Kidney epithelial cell (primary cell): ENCODE measurements around the gene VCL. TPM values are rescaled to one million over a fixed set of nuclear protein-coding genes. Genes with fewer than 3 reads are reported as not detected.
"Not testable (repeated sequence)": the region's sequence is repeated elsewhere in the genome, so short reads cannot be mapped to it uniquely, and the experiment has no call there.

Experiments
- DNase-seq: peaks from one replicate; pipeline ENCODE4 v3.0.0-alpha.2; 2010; ENCODE audit warnings: low read depth
- H3K27me3 ChIP-seq: 2 replicates; pipeline ENCODE4 v1.6.0; 2011; ENCODE audit warnings: low read length; ENCODE audit not compliant: control insufficient read depth, insufficient read depth
- H3K36me3 ChIP-seq: 2 replicates; pipeline ENCODE4 v1.5.1; 2011; ENCODE audit warnings: low read length; ENCODE audit not compliant: control insufficient read depth, insufficient read depth
- H3K4me3 ChIP-seq: 2 replicates; pipeline ENCODE4 v1.5.1; 2011; ENCODE audit warnings: low read depth, mild to moderate bottlenecking, control low read depth, low read length
- CTCF ChIP-seq: IDR thresholded peaks from 2 replicates; pipeline ENCODE4 v1.5.1; 2011; ENCODE audit warnings: mild to moderate bottlenecking, moderate library complexity, low read length, control low read depth, inconsistent platforms; ENCODE audit not compliant: insufficient read depth, poor library complexity, severe bottlenecking
- total RNA-seq: library from RNA; depleted of rRNA; stranded (reverse); fragments of >200 nt; gene quantifications from 2 replicates; pipeline ENCODE4 v1.2.3, GENCODE V29; 2015

The VCL gene
- total RNA-seq, 1 donor from 2014 or later, result 148 TPM

- Histone ChIP-seq H3K4me3 (peak overlapping the region; percentile 98), H3K27me3 (no peaks in the 10 kb centered on the region), H3K36me3 (no peaks in the 10 kb centered on the region)
- DNase-seq, result peak; percentile 77
- TF ChIP-seq CTCF, result peak; percentile 56
Observed at GRCh38 chr10:73998929-73999691, 1.2 kb downstream of the VCL start.

GRCh38 chr10:73999703-74000102 is 1.8 kb downstream of the VCL start:
- DNase-seq, result no peak
- Histone ChIP-seq H3K4me3 (peak overlapping the region; percentile 98), H3K27me3 (no peaks in the 10 kb centered on the region), H3K36me3 (no peaks in the 10 kb centered on the region)
- TF ChIP-seq CTCF, result no peak

GRCh38 chr10:74000244-74000643 is 2.3 kb downstream of the VCL start:
- H3K36me3 ChIP-seq, DNase-seq, H3K27me3 ChIP-seq: not testable (repeated sequence)
- H3K4me3 ChIP-seq, result peak overlapping the region; percentile 98

- no peaks in the 10 kb centered on the region for H3K27me3 ChIP-seq
- DNase-seq, result no peak
- peak overlapping the region; percentile 23 for H3K4me3 ChIP-seq
- TF ChIP-seq CTCF, result no peak
- no peaks in the 10 kb centered on the region for H3K36me3 ChIP-seq
Observed at GRCh38 chr10:74000892-74001669, 3.2 kb downstream of the VCL start.

GRCh38 chr10:74006269-74006668 is 8.4 kb downstream of the VCL start:
- H3K36me3 ChIP-seq, result no peaks in the 10 kb centered on the region
- DNase-seq, result no peak
- H3K27me3 ChIP-seq, result no peaks in the 10 kb centered on the region
- H3K4me3 ChIP-seq, result no peak overlapping the region
- no peak for TF ChIP-seq CTCF

GRCh38 chr10:74008212-74008731 is 10.4 kb downstream of the VCL start:
- DNase-seq, result no peak
- Histone ChIP-seq H3K4me3 (no peak overlapping the region), H3K27me3 (no peaks in the 10 kb centered on the region), H3K36me3 (peaks cover 2% of the 10 kb centered on the region)
- TF ChIP-seq CTCF, result no peak
